Natural killer cell (primary cell): ENCODE measurements around the gene CD164L2. TPM values are rescaled to one million over a fixed set of nuclear protein-coding genes. Genes with fewer than 3 reads are reported as not detected.

Experiments used
- ATAC-seq, 3 donors: fragments of 150-1000 bp in 2 of 3; fragments of 200-7000 bp in 1 of 3; cut with Tn5 transposase; 1 replicate in 1 of 3; 2 replicates in 2 of 3; pipeline ENCODE4 v1.10.0; 2021; ENCODE audit warnings: mild to moderate bottlenecking in 2 of 3, moderate library complexity in 2 of 3
- DNase-seq, 2 donors: peaks; one replicate each; pipeline versions ENCODE4 v3.0.0 to v3.0.0-alpha.2; 2013 to 2021; ENCODE audit warnings: mixed read lengths in 1 of 2
- H3K27ac ChIP-seq: one replicate; pipeline ENCODE4 v1.5.1; 2013; ENCODE audit warnings: mild to moderate bottlenecking, low read length
- H3K27me3 ChIP-seq: one replicate; pipeline ENCODE4 v1.6.1; 2013; ENCODE audit warnings: low read length; ENCODE audit not compliant: control insufficient read depth, insufficient read depth
- H3K36me3 ChIP-seq: one replicate; pipeline ENCODE4 v1.6.1; 2013; ENCODE audit warnings: low read length; ENCODE audit not compliant: control insufficient read depth, insufficient read depth
- H3K4me1 ChIP-seq: one replicate; pipeline ENCODE4 v1.6.1; 2013; ENCODE audit warnings: low read length; ENCODE audit not compliant: control insufficient read depth, insufficient read depth
- H3K4me3 ChIP-seq: one replicate; pipeline ENCODE4 v1.5.1; 2013; ENCODE audit warnings: low read length
- H3K9me3 ChIP-seq: one replicate; pipeline ENCODE4 v1.6.1; 2013; ENCODE audit warnings: low read length; ENCODE audit not compliant: control insufficient read depth, insufficient read depth
- H3K27ac Mint-ChIP-seq, 2 donors: one replicate each; pipeline ENCODE4 v1.8.0; 2022; ENCODE audit warnings: mild to moderate bottlenecking in 2 of 2, mixed read lengths in 2 of 2, moderate library complexity in 1 of 2
- H3K27me3 Mint-ChIP-seq, 2 donors: one replicate each; pipeline ENCODE4 v1.8.0; 2022; ENCODE audit warnings: low read depth in 2 of 2, mixed read lengths in 2 of 2
- H3K36me3 Mint-ChIP-seq: one replicate; pipeline ENCODE4 v1.8.0; 2022; ENCODE audit warnings: mixed read lengths
- H3K4me1 Mint-ChIP-seq, 2 donors: one replicate each; pipeline ENCODE4 v1.8.0; 2022; ENCODE audit warnings: mixed read lengths in 2 of 2
- H3K4me3 Mint-ChIP-seq: one replicate; pipeline ENCODE4 v1.8.0; 2022; ENCODE audit warnings: mild to moderate bottlenecking, moderate library complexity, mixed read lengths
- H3K9me3 Mint-ChIP-seq, 2 donors: one replicate each; pipeline ENCODE4 v1.8.0; 2022; ENCODE audit warnings: mixed read lengths in 2 of 2
- CTCF ChIP-seq: fragments of 200-600 bp; IDR thresholded peaks from one replicate; pipeline ENCODE4 v1.8.0; 2022; ENCODE audit warnings: antibody characterized with exemption
- WGBS: methylation state at CpG from one replicate; pipeline ENCODE4 v1.1.7; 2013; ENCODE audit warnings: missing lambda C conversion rate; ENCODE audit not compliant: insufficient coverage; 5-methylcytosine and 5-hydroxymethylcytosine counted together
- intact Hi-C: fragments of 100-400 bp; cut with micrococcal nuclease; formaldehyde crosslinking; loops from one replicate; pipeline ENCODE4 v1.14.2; 2022
- total RNA-seq, 4 donors: library from RNA; stranded (reverse); fragments of 120-200 nt in 1 of 4; gene quantifications; one replicate each; pipeline versions ENCODE4 v1.2.3 to v1.2.4, GENCODE V29; 2013 to 2022

CD164L2 gene
- total RNA-seq, 3 donors from 2014 or later (not counting 1 experiment from before 2014, with no cell fraction given) = 0.40 TPM; not detected in 2

GRCh38 chr1:27360159-27361043 lies 22.7 kb downstream of the CD164L2 start:
- H3K4me1 Mint-ChIP-seq = peaks cover 30 to 51% of the 10 kb centered on the region in 2 donors
- H3K4me3 ChIP-seq = peak overlapping the region; percentile 29

GRCh38 chr1:27359822-27360158 lies 23.3 kb downstream of the CD164L2 start:
- Mint-ChIP-seq H3K27ac (peak overlapping the region; percentile 14 to 31), H3K36me3 (no peaks in the 10 kb centered on the region), H3K4me1 (peaks cover 26 to 49% of the 10 kb centered on the region in 2 donors), H3K9me3 (no peaks in the 10 kb centered on the region), H3K4me3 (peak overlapping the region; percentile 75), H3K27me3 (no peaks in the 10 kb centered on the region)
- DNase-seq (no peak), ATAC-seq (no peak)
- Histone ChIP-seq H3K4me3 (peak overlapping the region; percentile 29), H3K27me3 (no peaks in the 10 kb centered on the region), H3K27ac (no peak overlapping the region), H3K4me1 (peaks cover 54% of the 10 kb centered on the region), H3K9me3 (no peaks in the 10 kb centered on the region), H3K36me3 (no peaks in the 10 kb centered on the region)
- intact Hi-C loops = no loop called here
- WGBS = 51% methylated on average over 9 of the region's 9 CpGs
- no peak for TF ChIP-seq CTCF

More at GRCh38 chr1:27360159-27361043, 22.7 kb downstream of the CD164L2 start:
- ATAC-seq = peak; percentile 11 to 33 (median 29)
- peak; percentile 55 to 68 for DNase-seq
- WGBS = 17% methylated on average over 67 of the region's 71 CpGs
- Histone ChIP-seq H3K9me3 (no peaks in the 10 kb centered on the region), H3K4me1 (peaks cover 57% of the 10 kb centered on the region), H3K36me3 (no peaks in the 10 kb centered on the region), H3K27me3 (no peaks in the 10 kb centered on the region), H3K27ac (no peak overlapping the region)
- H3K4me3 Mint-ChIP-seq = peak overlapping the region; percentile 75
- H3K27me3 Mint-ChIP-seq = no peaks in the 10 kb centered on the region
- no peaks in the 10 kb centered on the region for H3K36me3 Mint-ChIP-seq
- no peak for TF ChIP-seq CTCF
- intact Hi-C loops = no loop called here
- no peaks in the 10 kb centered on the region for H3K9me3 Mint-ChIP-seq
- peak overlapping the region; percentile 14 to 31 for H3K27ac Mint-ChIP-seq

- H3K9me3 Mint-ChIP-seq = no peaks in the 10 kb centered on the region
- no peaks in the 10 kb centered on the region for H3K36me3 Mint-ChIP-seq
- H3K27me3 ChIP-seq = no peaks in the 10 kb centered on the region
- H3K27ac ChIP-seq = no peak overlapping the region
- H3K4me1 Mint-ChIP-seq = peaks cover 25 to 41% of the 10 kb centered on the region in 2 donors
- H3K4me3 Mint-ChIP-seq = no peak overlapping the region
- no peak for TF ChIP-seq CTCF
- no peaks in the 10 kb centered on the region for H3K36me3 ChIP-seq
- intact Hi-C loops = no loop called here
- 95% methylated on average over 5 of the region's 5 CpGs for WGBS
- H3K4me3 ChIP-seq = no peak overlapping the region
- H3K9me3 ChIP-seq = no peaks in the 10 kb centered on the region
- DNase-seq (no peak), ATAC-seq (no peak)
- H3K27ac Mint-ChIP-seq = peak overlapping the region in 1 of 2 donors; percentile 67
- peaks cover 50% of the 10 kb centered on the region for H3K4me1 ChIP-seq
- H3K27me3 Mint-ChIP-seq = no peaks in the 10 kb centered on the region
Observed at GRCh38 chr1:27358928-27359313, 24.2 kb downstream of the CD164L2 start.
